Rectal smooth muscle tissue (tissue), 1 donor: ENCODE data around the gene PTPRCAP.

Experiments
- H3K27ac ChIP-seq: one replicate; pipeline ENCODE4 v1.7.0; 2013; ENCODE audit warnings: low read depth, low read length, inconsistent platforms
- H3K27me3 ChIP-seq: one replicate; pipeline ENCODE4 v1.7.0; 2013; ENCODE audit warnings: low read length; ENCODE audit not compliant: control insufficient read depth, insufficient read depth
- H3K36me3 ChIP-seq: one replicate; pipeline ENCODE4 v1.7.0; 2013; ENCODE audit warnings: low read length; ENCODE audit not compliant: control insufficient read depth, insufficient read depth
- H3K4me1 ChIP-seq: one replicate; pipeline ENCODE4 v1.7.0; 2013; ENCODE audit warnings: low read length; ENCODE audit not compliant: control insufficient read depth, insufficient read depth
- H3K4me3 ChIP-seq: one replicate; pipeline ENCODE4 v1.7.0; 2013; ENCODE audit warnings: low read length
- H3K9ac ChIP-seq: one replicate; pipeline ENCODE4 v1.7.0; 2013; ENCODE audit warnings: low read length

Gene PTPRCAP

GRCh38 chr11:67458266-67458665 lies 20.8 kb upstream of the PTPRCAP start:
- H3K4me1 ChIP-seq = no peaks in the 10 kb centered on the region
- no peaks in the 10 kb centered on the region for H3K36me3 ChIP-seq
- no peak overlapping the region for H3K4me3 ChIP-seq
- no peak overlapping the region for H3K9ac ChIP-seq
- H3K27me3 ChIP-seq = no peaks in the 10 kb centered on the region
- no peak overlapping the region for H3K27ac ChIP-seq

- Histone ChIP-seq H3K4me1 (no peaks in the 10 kb centered on the region), H3K27me3 (no peaks in the 10 kb centered on the region), H3K27ac (no peak overlapping the region), H3K9ac (no peak overlapping the region), H3K36me3 (no peaks in the 10 kb centered on the region), H3K4me3 (no peak overlapping the region)
Observed at GRCh38 chr11:67457453-67457852, 20.0 kb upstream of the PTPRCAP start.

GRCh38 chr11:67456068-67456705 lies 18.7 kb upstream of the PTPRCAP start:
- no peaks in the 10 kb centered on the region for H3K4me1 ChIP-seq

GRCh38 chr11:67455054-67455453 lies 17.6 kb upstream of the PTPRCAP start, which contains the start of gene CABP4:
Gene CABP4 (plus strand): TSS chr11:67455354. CDS start chr11:67455424, 70 bp downstream.
- no peaks in the 10 kb centered on the region for H3K36me3 ChIP-seq
- no peak within 1 kb of the TSS for H3K9ac ChIP-seq
- no peaks in the 10 kb centered on the region for H3K4me1 ChIP-seq

More at GRCh38 chr11:67456068-67456705, 18.7 kb upstream of the PTPRCAP start:
- Histone ChIP-seq H3K27me3 (no peaks in the 10 kb centered on the region), H3K27ac (no peak overlapping the region), H3K36me3 (no peaks in the 10 kb centered on the region), H3K9ac (no peak overlapping the region), H3K4me3 (no peak overlapping the region)

GRCh38 chr11:67453816-67454732 lies 16.6 kb upstream of the PTPRCAP start:
- no peak overlapping the region for H3K9ac ChIP-seq
- H3K4me3 ChIP-seq = no peak overlapping the region
- H3K4me1 ChIP-seq = no peaks in the 10 kb centered on the region
- H3K36me3 ChIP-seq = no peaks in the 10 kb centered on the region
- no peaks in the 10 kb centered on the region for H3K27me3 ChIP-seq
- H3K27ac ChIP-seq = no peak overlapping the region

More at GRCh38 chr11:67455054-67455453, 17.6 kb upstream of the PTPRCAP start, which contains the start of gene CABP4:
- no peaks in the 10 kb centered on the region for H3K27me3 ChIP-seq
- H3K4me3 ChIP-seq = no peak within 1 kb of the TSS
- no peak within 1 kb of the TSS for H3K27ac ChIP-seq

- Histone ChIP-seq H3K9ac (no peak within 1 kb of the TSS), H3K36me3 (no peaks in the 10 kb centered on the region), H3K27ac (no peak within 1 kb of the TSS), H3K27me3 (no peaks in the 10 kb centered on the region), H3K4me3 (no peak within 1 kb of the TSS), H3K4me1 (no peaks in the 10 kb centered on the region)
Observed at GRCh38 chr11:67452141-67452952, 14.9 kb upstream of the PTPRCAP start, which contains the start of gene GPR152. Gene GPR152 (minus strand): TSS chr11:67452729. CDS start chr11:67452724, 5 bp downstream.

- Histone ChIP-seq H3K9ac (no peak overlapping the region), H3K27ac (no peak overlapping the region), H3K27me3 (no peaks in the 10 kb centered on the region), H3K36me3 (no peaks in the 10 kb centered on the region), H3K4me1 (no peaks in the 10 kb centered on the region), H3K4me3 (no peak overlapping the region)
Observed at GRCh38 chr11:67451658-67451976, 14.1 kb upstream of the PTPRCAP start.

- Histone ChIP-seq H3K4me3 (no peak overlapping the region), H3K4me1 (no peaks in the 10 kb centered on the region), H3K9ac (no peak overlapping the region), H3K27ac (no peak overlapping the region), H3K27me3 (no peaks in the 10 kb centered on the region), H3K36me3 (no peaks in the 10 kb centered on the region)
Observed at GRCh38 chr11:67450796-67451657, 13.5 kb upstream of the PTPRCAP start.

- Histone ChIP-seq H3K27ac (no peak overlapping the region), H3K4me1 (no peaks in the 10 kb centered on the region)
Observed at GRCh38 chr11:67449116-67449844, 11.8 kb upstream of the PTPRCAP start.

GRCh38 chr11:67448220-67448609 lies 10.7 kb upstream of the PTPRCAP start:
- H3K36me3 ChIP-seq = no peaks in the 10 kb centered on the region
- H3K4me3 ChIP-seq = no peak overlapping the region
- H3K27me3 ChIP-seq = no peaks in the 10 kb centered on the region
- H3K27ac ChIP-seq = no peak overlapping the region
- no peaks in the 10 kb centered on the region for H3K4me1 ChIP-seq
- H3K9ac ChIP-seq = no peak overlapping the region

More at GRCh38 chr11:67449116-67449844, 11.8 kb upstream of the PTPRCAP start:
- no peak overlapping the region for H3K9ac ChIP-seq
- H3K27me3 ChIP-seq = no peaks in the 10 kb centered on the region
- H3K36me3 ChIP-seq = no peaks in the 10 kb centered on the region
- no peak overlapping the region for H3K4me3 ChIP-seq

- Histone ChIP-seq H3K4me1 (no peaks in the 10 kb centered on the region), H3K27ac (no peak overlapping the region), H3K36me3 (no peaks in the 10 kb centered on the region), H3K9ac (no peak overlapping the region), H3K4me3 (no peak overlapping the region), H3K27me3 (no peaks in the 10 kb centered on the region)
Observed at GRCh38 chr11:67445515-67445914, 8.0 kb upstream of the PTPRCAP start.
